Suprapubic skin (tissue), 4 donors: ENCODE data around the gene CPT1B.

ENCODE experiments used
- EP300 ChIP-seq: sonication (generic); formaldehyde crosslinking; IDR thresholded peaks from one replicate; pipeline ENCODE4 v1.6.1; 2017; ENCODE audit warnings: antibody characterized with exemption
- POLR2A ChIP-seq, 2 donors: fragments of 450-650 bp; IDR thresholded peaks; one replicate each; pipeline ENCODE4 v1.6.1; 2017; ENCODE audit warnings: antibody characterized with exemption in 2 of 2, mild to moderate bottlenecking in 2 of 2, moderate library complexity in 2 of 2
- POLR2AphosphoS5 ChIP-seq, 3 donors: sonication (generic); formaldehyde crosslinking; IDR thresholded peaks; one replicate each; pipeline ENCODE4 v1.6.1; 2017; ENCODE audit warnings: antibody characterized with exemption in 3 of 3
- TF ChIP-seq, protein P1 (sequence below), 2 donors: fragments of 200-600 bp in 1 of 2; fragments of 450-650 bp in 1 of 2; sonication (generic) in 1 of 2; IDR thresholded peaks; one replicate each; pipeline ENCODE4 v1.5.1; 2016 to 2019; ENCODE audit warnings: antibody characterized with exemption in 2 of 2, mild to moderate bottlenecking in 1 of 2, moderate library complexity in 1 of 2

DNA sequence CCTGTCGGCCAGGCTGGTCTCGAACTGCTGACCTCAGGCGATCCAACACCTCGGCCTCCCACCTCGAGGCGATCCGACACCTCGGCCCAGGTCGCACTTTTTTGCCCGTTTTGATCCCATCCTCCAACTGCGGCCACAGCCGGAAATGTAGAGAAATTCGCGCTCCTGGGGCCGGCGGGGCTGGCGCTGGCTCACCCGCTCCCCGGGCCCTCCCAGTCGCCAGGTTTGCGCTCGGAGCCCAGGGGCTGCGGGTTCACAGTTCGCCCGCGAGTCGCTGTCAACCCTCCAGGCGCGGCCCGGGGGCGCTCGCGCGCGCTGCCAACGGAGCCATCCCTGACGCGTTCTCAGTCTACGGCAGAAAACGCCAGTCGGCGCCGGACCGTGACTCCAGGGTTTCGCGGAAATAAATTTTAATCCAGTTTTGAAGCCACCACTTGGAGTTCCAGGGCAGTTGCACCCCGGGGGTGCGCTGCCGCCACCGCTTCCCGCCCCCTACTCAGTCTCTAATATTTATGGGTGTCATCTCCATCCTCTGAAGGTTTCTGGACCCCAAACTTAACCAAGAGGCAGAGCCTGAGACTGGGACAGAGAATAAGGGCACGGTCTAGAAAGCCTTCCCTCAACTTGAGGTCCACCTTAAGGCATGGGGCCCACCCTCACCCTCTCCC, 34.0 kb downstream of the CPT1B start:
- TF ChIP-seq, protein P1, sequence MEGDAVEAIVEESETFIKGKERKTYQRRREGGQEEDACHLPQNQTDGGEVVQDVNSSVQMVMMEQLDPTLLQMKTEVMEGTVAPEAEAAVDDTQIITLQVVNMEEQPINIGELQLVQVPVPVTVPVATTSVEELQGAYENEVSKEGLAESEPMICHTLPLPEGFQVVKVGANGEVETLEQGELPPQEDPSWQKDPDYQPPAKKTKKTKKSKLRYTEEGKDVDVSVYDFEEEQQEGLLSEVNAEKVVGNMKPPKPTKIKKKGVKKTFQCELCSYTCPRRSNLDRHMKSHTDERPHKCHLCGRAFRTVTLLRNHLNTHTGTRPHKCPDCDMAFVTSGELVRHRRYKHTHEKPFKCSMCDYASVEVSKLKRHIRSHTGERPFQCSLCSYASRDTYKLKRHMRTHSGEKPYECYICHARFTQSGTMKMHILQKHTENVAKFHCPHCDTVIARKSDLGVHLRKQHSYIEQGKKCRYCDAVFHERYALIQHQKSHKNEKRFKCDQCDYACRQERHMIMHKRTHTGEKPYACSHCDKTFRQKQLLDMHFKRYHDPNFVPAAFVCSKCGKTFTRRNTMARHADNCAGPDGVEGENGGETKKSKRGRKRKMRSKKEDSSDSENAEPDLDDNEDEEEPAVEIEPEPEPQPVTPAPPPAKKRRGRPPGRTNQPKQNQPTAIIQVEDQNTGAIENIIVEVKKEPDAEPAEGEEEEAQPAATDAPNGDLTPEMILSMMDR (IDR thresholded peaks at IDR 0.05) = peak in 1 of 2 donors; percentile 45
- TF ChIP-seq POLR2A (IDR thresholded peaks at IDR 0.05) (no peak), POLR2AphosphoS5 (IDR thresholded peaks at IDR 0.05) (no peak), EP300 (no peak)
